ENCODE results near the gene CCDC38.
"Not testable (repeated sequence)": the region's sequence is repeated elsewhere in the genome, so short reads cannot be mapped to it uniquely, and the experiment has no call there.

The CCDC38 gene

GRCh38 chr12:95942524-95943329 lies at the start of gene CCDC38:
Gene CCDC38 (minus strand): TSS chr12:95942614. CDS start chr12:95936509, 6,105 bp downstream.
- DNase-seq = peak; percentile 85

- no peak for DNase-seq
These were observed 47.7 kb upstream of the CCDC38 start for GRCh38 chr12:95990136-95990535.

GRCh38 chr12:95989504-95990123 lies 47.2 kb upstream of the CCDC38 start:
- DNase-seq = no peak

GRCh38 chr12:95988506-95989275 lies 46.3 kb upstream of the CCDC38 start:
- DNase-seq = no peak

- no peak for DNase-seq
These were observed 44.5 kb upstream of the CCDC38 start for GRCh38 chr12:95986635-95987570.

- no peak for DNase-seq
These were observed 42.3 kb upstream of the CCDC38 start for GRCh38 chr12:95984682-95985081.

- DNase-seq = no peak
These were observed 40.2 kb upstream of the CCDC38 start for GRCh38 chr12:95982602-95983001.

- DNase-seq = no peak
These were observed 38.0 kb upstream of the CCDC38 start for GRCh38 chr12:95980437-95980836.

- no peak for DNase-seq
These were observed 36.4 kb upstream of the CCDC38 start for GRCh38 chr12:95978774-95979173.

- DNase-seq = no peak
These were observed 35.9 kb upstream of the CCDC38 start for GRCh38 chr12:95978351-95978750.

- no peak for DNase-seq
These were observed 35.4 kb upstream of the CCDC38 start for GRCh38 chr12:95977764-95978305.

GRCh38 chr12:95976416-95976832 lies 34.0 kb upstream of the CCDC38 start:
- DNase-seq = peak; percentile 59

- DNase-seq = no peak
These were observed 33.1 kb upstream of the CCDC38 start for GRCh38 chr12:95975491-95975890.

- DNase-seq = no peak
These were observed 31.9 kb upstream of the CCDC38 start for GRCh38 chr12:95974358-95974757.

- no peak for DNase-seq
These were observed 30.5 kb upstream of the CCDC38 start for GRCh38 chr12:95972832-95973456.

- peak; percentile 10 for DNase-seq
These were observed 28.5 kb upstream of the CCDC38 start for GRCh38 chr12:95970905-95971304.

- not testable (repeated sequence) for DNase-seq
These were observed 26.7 kb upstream of the CCDC38 start for GRCh38 chr12:95969116-95969515.

- no peak for DNase-seq
These were observed 24.9 kb upstream of the CCDC38 start for GRCh38 chr12:95967301-95967700.

GRCh38 chr12:95966287-95966870 lies 24.0 kb upstream of the CCDC38 start:
- peak; percentile 33 for DNase-seq

GRCh38 chr12:95963096-95963495 lies 20.7 kb upstream of the CCDC38 start:
- DNase-seq = no peak

- no peak for DNase-seq
These were observed 19.8 kb upstream of the CCDC38 start for GRCh38 chr12:95962222-95962621.

Data from EL (cell line).